22Rv1 (cell line): ENCODE results near the gene ZNF750.

Experiments used
- H3K27ac ChIP-seq: fragments of 450-650 bp; 2 replicates; pipeline ENCODE4 v1.5.1; 2017
- CTCF ChIP-seq: fragments of 450-650 bp; IDR thresholded peaks from 2 replicates; pipeline ENCODE4 v1.5.1; 2017; ENCODE audit warnings: mild to moderate bottlenecking
- ZFX ChIP-seq: fragments of 450-650 bp; IDR thresholded peaks from 2 replicates; pipeline ENCODE4 v1.6.1; 2017; ENCODE audit warnings: antibody characterized with exemption, borderline replicate concordance

The ZNF750 gene

DNA sequence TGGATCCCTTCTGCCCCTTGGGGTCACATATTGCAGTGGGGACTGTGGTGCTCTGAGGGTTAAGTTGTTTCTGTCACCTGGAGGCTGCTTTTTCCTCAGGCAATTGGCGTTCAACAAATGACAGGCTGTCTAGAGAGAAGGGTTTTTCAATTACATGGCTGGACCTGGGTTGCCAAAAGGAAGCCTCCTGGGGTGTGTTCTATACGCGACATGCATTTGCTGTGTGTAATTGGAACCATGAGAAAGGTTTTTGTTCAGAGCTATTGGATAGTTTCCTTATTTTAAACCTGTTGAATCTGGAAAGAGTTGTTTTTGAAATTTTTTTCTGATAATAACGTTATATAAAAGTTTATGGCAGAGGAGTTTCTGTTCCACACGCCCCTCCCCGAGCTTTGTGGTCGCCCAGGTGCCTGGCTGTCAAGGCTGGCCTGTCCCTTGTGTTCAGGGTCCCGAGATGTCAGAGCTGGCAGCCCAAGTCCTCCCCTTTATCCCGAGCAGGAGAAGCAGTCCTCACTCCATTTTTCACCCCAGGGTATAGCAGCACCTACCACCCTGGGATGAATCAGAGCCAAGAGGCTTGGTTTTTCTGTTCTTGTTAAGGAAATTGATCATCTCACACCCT, 26.1 kb upstream of the ZNF750 start:
- H3K27ac ChIP-seq, result no peak overlapping the region
- no peak for TF ChIP-seq CTCF
- no peak for TF ChIP-seq ZFX

DNA sequence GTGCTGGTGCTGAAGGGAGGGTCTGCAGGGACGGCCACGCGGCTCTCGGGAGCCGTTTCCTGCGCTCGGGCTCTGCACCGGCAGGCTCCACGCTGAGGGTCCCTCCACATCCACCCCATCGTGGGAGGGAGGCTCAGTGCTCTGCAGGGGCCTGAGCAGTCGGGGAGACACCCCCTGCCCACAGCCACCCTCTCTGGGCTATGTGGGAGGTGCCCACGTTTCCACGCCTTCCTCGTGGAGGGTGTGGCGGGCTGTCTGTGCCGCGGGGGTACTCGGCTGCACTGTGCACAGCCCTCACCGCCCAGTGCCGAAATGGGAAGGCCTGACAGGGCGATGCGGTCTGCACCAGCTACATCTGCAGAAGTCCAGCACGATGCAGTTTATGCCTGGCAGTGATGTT, 25.5 kb upstream of the ZNF750 start:
- TF ChIP-seq CTCF (no peak), ZFX (no peak)
- H3K27ac ChIP-seq, result no peak overlapping the region

DNA sequence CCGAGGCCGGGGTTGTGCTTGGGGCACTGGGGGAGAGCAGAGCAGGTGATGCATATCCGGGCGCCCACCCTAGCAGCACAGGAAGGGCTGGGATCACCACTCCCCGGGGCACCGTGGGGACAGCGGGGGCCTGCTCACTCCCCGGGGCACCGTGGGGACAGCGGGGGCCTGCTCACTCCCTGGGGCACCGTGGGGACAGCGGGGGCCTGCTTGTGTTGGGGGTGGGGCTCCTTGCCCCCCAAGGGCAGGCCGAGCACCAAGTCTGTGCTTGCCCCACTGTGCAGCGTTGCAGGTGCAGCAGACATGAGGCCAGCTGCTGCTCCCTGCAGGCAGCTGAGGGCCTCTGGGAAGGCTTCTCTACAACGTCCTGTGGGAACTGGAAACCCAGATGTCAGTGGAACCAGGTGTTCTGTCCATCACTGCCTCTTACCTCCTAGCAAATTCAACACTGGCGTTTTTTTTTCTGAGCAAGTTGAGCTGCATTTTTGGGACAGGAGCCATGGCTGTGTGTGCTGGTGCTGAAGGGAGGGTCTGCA, 25.0 kb upstream of the ZNF750 start:
- no peak overlapping the region for H3K27ac ChIP-seq
- no peak for TF ChIP-seq ZFX
- no peak for TF ChIP-seq CTCF

GRCh38 chr17:82863941-82864712, 24.3 kb upstream of the ZNF750 start:
- TF ChIP-seq ZFX (no peak), CTCF (no peak)
- no peak overlapping the region for H3K27ac ChIP-seq

DNA sequence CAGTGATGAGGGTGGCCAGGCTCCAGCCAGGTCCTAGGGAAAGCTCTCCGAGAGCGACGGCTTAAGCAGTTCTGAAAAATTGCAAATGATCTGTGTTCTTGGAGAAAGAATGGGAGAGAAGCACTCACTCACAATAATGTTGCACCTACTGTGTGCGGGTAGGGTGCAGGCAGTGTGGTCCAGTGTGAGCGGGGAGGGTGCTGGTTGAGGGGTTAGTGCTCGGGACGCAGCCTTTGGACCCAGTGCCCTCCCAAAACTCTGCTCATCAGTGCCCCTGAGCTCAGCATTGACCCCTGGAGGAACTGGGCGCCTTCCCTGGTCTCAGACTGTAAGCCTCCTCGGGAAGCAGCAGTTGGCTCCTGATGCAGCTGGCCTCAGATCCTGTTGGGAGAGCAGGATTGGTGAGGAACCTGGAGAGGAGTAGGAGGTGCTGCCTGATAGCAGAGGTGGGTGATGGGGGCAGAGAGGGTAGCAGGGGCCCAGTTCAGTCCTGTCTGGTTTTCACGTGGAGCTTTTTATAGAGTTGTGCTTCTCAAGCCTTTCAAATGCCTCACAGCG, 23.6 kb upstream of the ZNF750 start:
- no peak for TF ChIP-seq ZFX
- TF ChIP-seq CTCF, result no peak
- no peak overlapping the region for H3K27ac ChIP-seq

DNA sequence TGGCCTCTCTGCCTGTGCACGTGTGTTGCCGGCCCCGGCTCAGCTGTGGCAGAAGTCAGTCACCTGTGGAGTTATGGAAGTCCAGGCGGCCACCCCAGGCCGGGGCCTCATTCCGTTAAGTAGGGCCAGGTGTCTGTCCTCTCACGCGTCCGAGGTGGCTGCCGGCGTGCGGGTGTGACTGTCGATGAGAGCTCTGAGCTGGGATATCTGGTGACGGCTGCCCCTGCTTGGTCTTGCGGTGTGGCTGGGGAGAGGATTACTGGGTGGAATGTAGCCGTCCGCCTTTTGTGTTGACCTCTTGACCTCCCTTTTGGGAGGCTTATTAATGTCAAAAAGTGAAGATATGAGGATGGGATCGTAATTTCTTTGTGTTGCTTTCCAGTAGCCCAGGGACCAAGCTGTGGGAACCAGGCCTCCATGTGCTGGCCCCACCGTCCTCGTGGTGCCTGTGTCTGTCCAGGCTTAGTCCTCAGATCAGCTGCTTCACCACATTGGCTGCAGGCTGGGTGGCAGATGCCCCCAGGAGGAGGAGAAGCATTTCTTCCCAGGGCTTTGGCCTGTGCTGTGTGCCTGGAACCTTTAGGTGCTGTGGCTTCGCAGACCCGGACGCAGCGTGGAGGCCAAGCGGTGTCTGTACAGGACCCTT, 23.0 kb upstream of the ZNF750 start:
- H3K27ac ChIP-seq, result no peak overlapping the region
- TF ChIP-seq ZFX (no peak), CTCF (no peak)
